Non-pigmented ciliary epithelial cell (primary cell): Measurements from ENCODE around the gene ITIH2.
A peak's percentile ranks its signal among the peaks of the same experiment; 100 is the strongest.
"Not testable (repeated sequence)": the region's sequence is repeated elsewhere in the genome, so short reads cannot be mapped to it uniquely, and the experiment has no call there.

Experiments used
- DNase-seq: peaks from one replicate; pipeline ENCODE4 v3.0.0-alpha.2; 2010; ENCODE audit warnings: low read depth

The ITIH2 gene

GRCh38 chr10:7748637-7749036, 45.5 kb downstream of the ITIH2 start:
- DNase-seq, result not testable (repeated sequence)

- DNase-seq, result no peak
Measured at GRCh38 chr10:7750222-7750621, 47.1 kb downstream of the ITIH2 start.

- no peak for DNase-seq
Measured at GRCh38 chr10:7752251-7752650, 49.1 kb downstream of the ITIH2 start.

- no peak for DNase-seq
Measured at GRCh38 chr10:7755103-7755502, 52.0 kb downstream of the ITIH2 start.

GRCh38 chr10:7756360-7756992, 53.4 kb downstream of the ITIH2 start:
- DNase-seq, result no peak

GRCh38 chr10:7763929-7764328, 60.8 kb downstream of the ITIH2 start:
- DNase-seq, result no peak

- no peak for DNase-seq
Measured at GRCh38 chr10:7766241-7766640, 63.1 kb downstream of the ITIH2 start.

GRCh38 chr10:7767209-7767608, 64.1 kb downstream of the ITIH2 start:
- peak; percentile 59 for DNase-seq

GRCh38 chr10:7768417-7768816, 65.3 kb downstream of the ITIH2 start:
- DNase-seq, result no peak

GRCh38 chr10:7773845-7774801, 71.0 kb downstream of the ITIH2 start:
- no peak for DNase-seq

- DNase-seq, result no peak
Measured at GRCh38 chr10:7776777-7777176, 73.7 kb downstream of the ITIH2 start.

GRCh38 chr10:7782194-7782593, 79.1 kb downstream of the ITIH2 start:
- DNase-seq, result not testable (repeated sequence)

- DNase-seq, result no peak
Measured at GRCh38 chr10:7786430-7786829, 83.3 kb downstream of the ITIH2 start.

GRCh38 chr10:7787150-7787856, 84.2 kb downstream of the ITIH2 start:
- no peak for DNase-seq

- DNase-seq, result peak; percentile 79
Measured at GRCh38 chr10:7787857-7788638, 84.9 kb downstream of the ITIH2 start, which contains the start of the genes ATP5F1C and KIN. TSS of gene ATP5F1C (plus strand) at chr10:7788177. CDS start at chr10:7788208, 31 bp downstream. TSS of gene KIN (minus strand) at chr10:7787993. CDS start at chr10:7787933, 60 bp downstream.

- DNase-seq, result no peak
Measured at GRCh38 chr10:7788639-7789286, 85.6 kb downstream of the ITIH2 start.

- DNase-seq, result no peak
Measured at GRCh38 chr10:7789390-7789789, 86.3 kb downstream of the ITIH2 start.

GRCh38 chr10:7792541-7792940, 89.4 kb downstream of the ITIH2 start:
- DNase-seq, result no peak

GRCh38 chr10:7794251-7795026, 91.3 kb downstream of the ITIH2 start:
- no peak for DNase-seq

GRCh38 chr10:7795605-7796004, 92.5 kb downstream of the ITIH2 start:
- no peak for DNase-seq
